ENCODE results near the gene LRRIQ4.

LRRIQ4 gene

DNA sequence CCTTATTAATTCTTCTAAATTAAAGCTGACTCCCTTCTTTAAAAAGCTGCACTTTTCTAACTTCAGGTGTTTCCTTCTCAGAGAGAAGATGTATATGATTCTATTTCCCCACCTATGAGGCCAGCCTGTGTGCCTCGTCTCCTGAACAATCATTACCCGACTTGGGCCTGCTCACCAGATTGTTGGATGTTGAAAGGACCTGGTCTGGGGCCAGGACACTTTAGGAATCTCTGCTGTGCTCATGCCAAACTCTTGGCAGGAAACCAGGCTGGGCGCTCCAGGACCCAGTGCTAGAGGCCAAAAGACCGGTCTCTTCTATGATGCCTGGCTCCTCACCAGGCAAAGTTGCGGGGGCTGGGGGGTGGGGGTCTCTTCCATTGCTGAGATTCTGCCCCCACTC, 74.0 kb downstream of the LRRIQ4 start:
- TF ChIP-seq GATA2 (IDR thresholded peaks at IDR 0.05; ENCODE audit: low read depth, low read length) (no peak), GATA3 (IDR thresholded peaks at IDR 0.05; ENCODE audit: low read depth, low read length) (no peak)
